DND-41 (cell line): Measurements from ENCODE around the gene KCNB1.

Source experiments
- CTCF ChIP-seq: IDR thresholded peaks from 2 replicates; pipeline ENCODE4 v1.5.1; 2012; ENCODE audit warnings: borderline replicate concordance, low read length, moderate library complexity, mild to moderate bottlenecking; ENCODE audit not compliant: poor library complexity, severe bottlenecking; ENCODE audit errors: extremely low read depth
- EZH2 ChIP-seq: IDR thresholded peaks from 3 replicates; pipeline ENCODE4 v1.6.1; 2012; ENCODE audit warnings: borderline replicate concordance, low read depth, mild to moderate bottlenecking, moderate library complexity, low read length, inconsistent platforms; ENCODE audit not compliant: severe bottlenecking

GRCh38 chr20:49526056-49526455 lies 43.6 kb upstream of the KCNB1 start:
- TF ChIP-seq CTCF (no peak), EZH2 (no peak)
